Endodermal cell (in vitro differentiated cells): Measurements from ENCODE around the gene MYL12A. TPM values are rescaled to one million over a fixed set of nuclear protein-coding genes. Genes with fewer than 3 reads are reported as not detected.

Experiments used
- DNase-seq: peaks from one replicate; pipeline ENCODE4 v3.0.0-alpha.2; 2017
- H3K27ac ChIP-seq: 2 replicates; pipeline ENCODE4 v1.5.1; 2013; ENCODE audit warnings: mild to moderate bottlenecking, low read depth, low read length, moderate library complexity
- H3K27me3 ChIP-seq: 2 replicates; pipeline ENCODE4 v1.6.1; 2013; ENCODE audit warnings: mild to moderate bottlenecking, low read length, moderate library complexity; ENCODE audit not compliant: insufficient read depth, control insufficient read depth, poor library complexity, severe bottlenecking
- H3K36me3 ChIP-seq: 2 replicates; pipeline ENCODE4 v1.7.0; 2013; ENCODE audit warnings: mild to moderate bottlenecking, low read length, moderate library complexity; ENCODE audit not compliant: control insufficient read depth, insufficient read depth
- H3K4me1 ChIP-seq: one replicate; pipeline ENCODE4 v1.7.0; 2013; ENCODE audit warnings: low read length; ENCODE audit not compliant: control insufficient read depth, insufficient read depth
- H3K4me3 ChIP-seq: 2 replicates; pipeline ENCODE4 v1.5.1; 2013; ENCODE audit warnings: mild to moderate bottlenecking, low read length, moderate library complexity
- H3K9ac ChIP-seq: 2 replicates; pipeline ENCODE4 v1.6.1; 2013; ENCODE audit warnings: mild to moderate bottlenecking, low read length, moderate library complexity; ENCODE audit not compliant: poor library complexity, severe bottlenecking; ENCODE audit errors: extremely low read depth
- H3K9me3 ChIP-seq: 2 replicates; pipeline ENCODE4 v1.6.1; 2013; ENCODE audit warnings: mild to moderate bottlenecking, low read length, moderate library complexity; ENCODE audit not compliant: control insufficient read depth
- H3K27ac Mint-ChIP-seq: 2 replicates; pipeline ENCODE4 v1.8.0; 2020; ENCODE audit warnings: mixed read lengths
- H3K27me3 Mint-ChIP-seq: 2 replicates; pipeline ENCODE4 v1.8.0; 2021; ENCODE audit warnings: mild to moderate bottlenecking, mixed read lengths; ENCODE audit not compliant: insufficient read depth
- H3K36me3 Mint-ChIP-seq: 2 replicates; pipeline ENCODE4 v1.8.0; 2020; ENCODE audit warnings: low read depth, mixed read lengths
- H3K4me1 Mint-ChIP-seq: 2 replicates; pipeline ENCODE4 v1.8.0; 2020; ENCODE audit warnings: mixed read lengths
- H3K4me3 Mint-ChIP-seq: 2 replicates; pipeline ENCODE4 v1.8.0; 2020; ENCODE audit warnings: mild to moderate bottlenecking, moderate library complexity, mixed read lengths
- H3K9me3 Mint-ChIP-seq: 2 replicates; pipeline ENCODE4 v1.8.0; 2020; ENCODE audit warnings: mild to moderate bottlenecking, mixed read lengths
- WGBS, 2 experiments: methylation state at CpG; one replicate each; pipeline versions ENCODE4 v1.1.5 to v1.1.7; 2013; ENCODE audit warnings: missing lambda C conversion rate in 2 of 2, mixed read lengths in 1 of 2; ENCODE audit not compliant: insufficient coverage in 1 of 2, insufficient read length in 1 of 2; 5-methylcytosine and 5-hydroxymethylcytosine counted together
- total RNA-seq, 2 donors: library from RNA; stranded (reverse); fragmentation: NEBNext Ultra II Directional in 1 of 2; extraction: Animal tissue kit (Norgen Biotek cat#: 25700) in 1 of 2; gene quantifications; 2 replicates in 1 of 2; 3 replicates in 1 of 2; pipeline ENCODE4 v1.2.1, GENCODE V29; 2021
- TF ChIP-seq, protein P1 (sequence below): fragments of 200-600 bp; sonication (generic); conservative IDR thresholded peaks from 2 replicates; pipeline ENCODE4 v1.5.0; 2021; ENCODE audit warnings: antibody characterized with exemption, mild to moderate bottlenecking

MYL12A gene
- total RNA-seq, 2 donors from 2014 or later: 267 to 271 TPM

DNA sequence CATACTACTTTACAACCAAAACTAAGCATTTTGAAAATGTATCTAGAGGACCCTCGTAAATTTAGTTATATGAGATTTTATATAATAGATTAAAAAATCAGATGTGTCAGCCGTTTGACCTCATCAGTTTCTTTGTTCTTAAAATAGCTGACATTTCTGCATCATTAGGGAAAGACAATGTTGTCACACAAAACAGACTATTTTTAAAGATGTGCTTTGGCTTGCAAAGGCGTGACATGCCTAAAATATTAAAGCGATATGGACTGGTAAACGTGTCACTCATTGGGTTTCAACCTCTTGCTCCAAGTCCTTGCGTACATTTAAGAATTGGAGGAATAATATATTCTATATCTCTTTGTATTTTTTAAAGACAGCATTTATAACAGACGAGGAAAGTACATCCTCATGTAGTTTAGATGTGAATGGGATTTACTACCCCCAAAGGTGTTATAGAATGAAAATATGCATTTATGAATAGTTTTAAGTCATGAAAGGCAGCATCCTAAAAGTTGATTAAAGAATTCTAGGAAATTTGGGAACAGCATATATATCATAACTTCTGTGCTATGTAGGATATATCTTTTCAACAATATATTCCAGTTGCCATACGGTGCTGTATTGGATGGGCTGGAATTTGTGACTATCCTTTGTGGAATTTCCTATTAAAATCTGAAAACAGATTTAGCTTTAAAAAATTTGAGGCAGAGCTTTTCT, 3.8 kb downstream of the MYL12A start:
- Histone ChIP-seq H3K4me1 (peaks cover 10% of the 10 kb centered on the region), H3K36me3 (peaks cover 58% of the 10 kb centered on the region), H3K4me3 (peak overlapping the region; percentile 51), H3K27ac (no peak overlapping the region), H3K27me3 (no peaks in the 10 kb centered on the region), H3K9me3 (peaks cover 4% of the 10 kb centered on the region), H3K9ac (no peak overlapping the region)
- Mint-ChIP-seq H3K4me3 (no peak overlapping the region), H3K27ac (no peak overlapping the region), H3K4me1 (peaks cover 40% of the 10 kb centered on the region), H3K36me3 (peaks cover 38% of the 10 kb centered on the region), H3K27me3 (no peaks in the 10 kb centered on the region), H3K9me3 (no peaks in the 10 kb centered on the region)
- WGBS, 2 experiments: 93 to 94% methylated on average over 5 to 7 of the region's 8 CpGs
- TF ChIP-seq, protein P1, sequence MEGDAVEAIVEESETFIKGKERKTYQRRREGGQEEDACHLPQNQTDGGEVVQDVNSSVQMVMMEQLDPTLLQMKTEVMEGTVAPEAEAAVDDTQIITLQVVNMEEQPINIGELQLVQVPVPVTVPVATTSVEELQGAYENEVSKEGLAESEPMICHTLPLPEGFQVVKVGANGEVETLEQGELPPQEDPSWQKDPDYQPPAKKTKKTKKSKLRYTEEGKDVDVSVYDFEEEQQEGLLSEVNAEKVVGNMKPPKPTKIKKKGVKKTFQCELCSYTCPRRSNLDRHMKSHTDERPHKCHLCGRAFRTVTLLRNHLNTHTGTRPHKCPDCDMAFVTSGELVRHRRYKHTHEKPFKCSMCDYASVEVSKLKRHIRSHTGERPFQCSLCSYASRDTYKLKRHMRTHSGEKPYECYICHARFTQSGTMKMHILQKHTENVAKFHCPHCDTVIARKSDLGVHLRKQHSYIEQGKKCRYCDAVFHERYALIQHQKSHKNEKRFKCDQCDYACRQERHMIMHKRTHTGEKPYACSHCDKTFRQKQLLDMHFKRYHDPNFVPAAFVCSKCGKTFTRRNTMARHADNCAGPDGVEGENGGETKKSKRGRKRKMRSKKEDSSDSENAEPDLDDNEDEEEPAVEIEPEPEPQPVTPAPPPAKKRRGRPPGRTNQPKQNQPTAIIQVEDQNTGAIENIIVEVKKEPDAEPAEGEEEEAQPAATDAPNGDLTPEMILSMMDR: no peak
- no peak for DNase-seq

DNA sequence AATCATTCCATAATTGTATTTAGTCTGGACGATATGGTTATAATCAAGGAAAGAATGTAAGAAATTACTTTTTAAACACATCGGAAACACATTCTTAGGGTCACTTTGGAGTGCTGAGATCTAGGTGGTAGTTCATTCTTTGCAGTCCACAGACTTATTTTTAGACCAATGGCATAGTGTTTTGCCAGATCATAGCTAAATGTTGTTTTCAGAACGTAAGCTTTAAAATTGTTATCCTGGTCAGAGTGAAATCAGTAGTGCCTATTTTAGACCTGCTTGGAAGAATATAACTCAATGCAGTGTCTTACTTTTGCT, 4.3 kb downstream of the MYL12A start:
- Histone ChIP-seq H3K4me1 (peaks cover 10% of the 10 kb centered on the region), H3K36me3 (peaks cover 63% of the 10 kb centered on the region), H3K27me3 (no peaks in the 10 kb centered on the region), H3K4me3 (peak overlapping the region; percentile 51), H3K9me3 (no peaks in the 10 kb centered on the region), H3K9ac (no peak overlapping the region), H3K27ac (no peak overlapping the region)
- H3K27ac Mint-ChIP-seq: peak overlapping the region; percentile 14
- H3K36me3 Mint-ChIP-seq: peaks cover 42% of the 10 kb centered on the region
- H3K4me1 Mint-ChIP-seq: peaks cover 39% of the 10 kb centered on the region
- H3K27me3 Mint-ChIP-seq: no peaks in the 10 kb centered on the region
- DNase-seq: no peak
- TF ChIP-seq, protein P1: no peak
- no peaks in the 10 kb centered on the region for H3K9me3 Mint-ChIP-seq
- WGBS, 2 experiments: 80 to 95% methylated on average over 1 to 3 of the region's 3 CpGs
- no peak overlapping the region for H3K4me3 Mint-ChIP-seq

DNA sequence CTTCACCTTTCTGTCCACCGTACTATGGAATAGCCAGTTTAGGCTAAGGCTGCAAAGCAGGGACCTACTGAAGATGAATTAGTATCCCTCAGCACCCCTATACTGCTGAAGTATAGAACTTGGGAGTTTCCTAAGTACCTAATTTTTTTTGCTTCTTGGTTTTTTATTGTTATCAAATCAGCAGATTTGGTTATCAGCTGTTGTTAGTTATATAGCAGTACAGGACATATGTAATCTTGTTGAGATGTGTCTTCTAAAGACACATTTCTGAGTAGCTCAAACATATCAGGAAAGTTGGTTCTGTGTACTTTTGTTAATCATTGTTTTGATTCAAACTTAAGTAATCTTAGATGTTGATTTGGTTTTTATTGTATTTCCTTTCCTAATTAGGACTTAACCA, 5.2 kb downstream of the MYL12A start:
- Mint-ChIP-seq H3K4me1 (peaks cover 46% of the 10 kb centered on the region), H3K4me3 (no peak overlapping the region), H3K27me3 (no peaks in the 10 kb centered on the region), H3K27ac (peak overlapping the region; percentile 61), H3K36me3 (peaks cover 50% of the 10 kb centered on the region), H3K9me3 (no peaks in the 10 kb centered on the region)
- Histone ChIP-seq H3K9ac (no peak overlapping the region), H3K27me3 (no peaks in the 10 kb centered on the region), H3K27ac (no peak overlapping the region), H3K36me3 (peaks cover 73% of the 10 kb centered on the region), H3K9me3 (no peaks in the 10 kb centered on the region), H3K4me3 (peak overlapping the region; percentile 51), H3K4me1 (peaks cover 17% of the 10 kb centered on the region)
- no peak for DNase-seq
- TF ChIP-seq, protein P1: no peak
- 94% methylated on average over 1 of the region's 1 CpG; no CpG with 5 or more reads in 1 of the 2 experiments for WGBS, 2 experiments
